GM13976 (cell line): Measurements from ENCODE around the gene SLIT3.

Experiments
- DNase-seq: peaks from one replicate; pipeline ENCODE4 v3.0.0; 2012; ENCODE audit warnings: low spot score
- in situ Hi-C: fragments of 300-500 bp; cut with MboI; formaldehyde crosslinking; loops from one replicate; pipeline ENCODE4 v1.12.0; 2022; ENCODE audit warnings: low sequenced_read_pairs, mixed read lengths, inconsistent platforms; ENCODE audit not compliant: unreplicated experiment
- TF ChIP-seq, protein P1 (sequence below): IDR thresholded peaks from 2 replicates; pipeline ENCODE4 v1.5.1; 2012; ENCODE audit warnings: borderline replicate concordance, mild to moderate bottlenecking; ENCODE audit not compliant: insufficient read depth; ENCODE audit errors: extremely low read depth, missing control alignments, control extremely low read depth

SLIT3 gene

DNA sequence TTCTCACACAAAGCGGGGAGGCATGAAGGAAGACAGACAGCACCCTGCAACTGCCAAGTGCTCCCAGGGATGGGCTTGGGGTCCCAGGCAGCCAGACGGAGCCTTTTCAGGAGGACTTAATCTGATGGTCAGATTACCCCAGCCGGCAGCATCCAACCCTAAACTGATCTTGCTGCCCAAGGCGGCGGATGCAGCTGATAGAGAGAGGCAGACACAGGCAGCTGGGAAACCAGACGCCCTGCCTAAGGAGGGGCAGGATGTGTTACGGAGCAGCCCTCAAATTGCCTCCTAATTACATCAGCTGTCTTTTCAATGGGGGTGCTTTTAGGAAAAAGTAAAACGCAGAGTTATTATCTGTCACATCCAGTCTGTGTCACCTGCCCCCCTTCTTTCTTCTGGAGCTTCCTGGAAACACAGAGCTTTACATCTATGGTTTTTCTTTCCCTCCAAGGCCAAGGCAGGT lies 530.9 kb downstream of the SLIT3 start:
- TF ChIP-seq, protein P1, sequence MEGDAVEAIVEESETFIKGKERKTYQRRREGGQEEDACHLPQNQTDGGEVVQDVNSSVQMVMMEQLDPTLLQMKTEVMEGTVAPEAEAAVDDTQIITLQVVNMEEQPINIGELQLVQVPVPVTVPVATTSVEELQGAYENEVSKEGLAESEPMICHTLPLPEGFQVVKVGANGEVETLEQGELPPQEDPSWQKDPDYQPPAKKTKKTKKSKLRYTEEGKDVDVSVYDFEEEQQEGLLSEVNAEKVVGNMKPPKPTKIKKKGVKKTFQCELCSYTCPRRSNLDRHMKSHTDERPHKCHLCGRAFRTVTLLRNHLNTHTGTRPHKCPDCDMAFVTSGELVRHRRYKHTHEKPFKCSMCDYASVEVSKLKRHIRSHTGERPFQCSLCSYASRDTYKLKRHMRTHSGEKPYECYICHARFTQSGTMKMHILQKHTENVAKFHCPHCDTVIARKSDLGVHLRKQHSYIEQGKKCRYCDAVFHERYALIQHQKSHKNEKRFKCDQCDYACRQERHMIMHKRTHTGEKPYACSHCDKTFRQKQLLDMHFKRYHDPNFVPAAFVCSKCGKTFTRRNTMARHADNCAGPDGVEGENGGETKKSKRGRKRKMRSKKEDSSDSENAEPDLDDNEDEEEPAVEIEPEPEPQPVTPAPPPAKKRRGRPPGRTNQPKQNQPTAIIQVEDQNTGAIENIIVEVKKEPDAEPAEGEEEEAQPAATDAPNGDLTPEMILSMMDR, result no peak
- no peak for DNase-seq
- in situ Hi-C loops, result no loop called here

DNA sequence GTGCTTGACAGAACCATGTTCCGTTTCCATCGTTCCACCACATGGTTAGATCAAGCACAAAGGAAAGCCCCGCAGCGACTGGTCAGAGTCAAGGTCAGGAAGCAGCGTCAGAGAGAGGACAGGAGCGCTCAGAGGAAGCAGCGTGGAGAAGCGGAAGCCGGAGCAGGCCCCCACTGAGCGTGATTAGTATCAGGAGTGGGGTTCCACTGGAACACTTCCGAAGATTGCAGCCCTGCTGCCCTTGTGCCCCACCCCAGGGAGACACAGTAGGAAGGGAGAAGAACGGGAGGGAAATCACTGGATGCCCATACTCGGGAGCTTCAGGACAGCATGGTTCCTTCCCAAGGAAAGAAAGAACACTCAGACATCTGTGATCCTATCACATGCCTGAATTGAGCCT lies 532.8 kb downstream of the SLIT3 start:
- no peak for DNase-seq
- TF ChIP-seq, protein P1, result no peak
- in situ Hi-C loops, result no loop called here

DNA sequence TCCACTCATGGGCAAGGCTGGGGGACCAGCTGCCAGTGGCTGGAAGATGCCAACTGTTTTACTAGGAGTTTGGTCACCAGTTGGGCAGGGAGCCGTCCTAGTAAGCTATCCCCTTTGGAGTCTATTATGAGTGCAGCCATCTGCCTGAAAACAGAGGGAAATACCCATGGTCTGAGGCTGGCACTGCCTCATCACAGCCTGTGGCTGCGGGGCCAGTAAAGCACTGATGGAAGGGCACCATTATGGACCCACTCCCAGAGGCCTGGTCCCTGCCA lies 534.6 kb downstream of the SLIT3 start:
- in situ Hi-C loops, result no loop called here

DNA sequence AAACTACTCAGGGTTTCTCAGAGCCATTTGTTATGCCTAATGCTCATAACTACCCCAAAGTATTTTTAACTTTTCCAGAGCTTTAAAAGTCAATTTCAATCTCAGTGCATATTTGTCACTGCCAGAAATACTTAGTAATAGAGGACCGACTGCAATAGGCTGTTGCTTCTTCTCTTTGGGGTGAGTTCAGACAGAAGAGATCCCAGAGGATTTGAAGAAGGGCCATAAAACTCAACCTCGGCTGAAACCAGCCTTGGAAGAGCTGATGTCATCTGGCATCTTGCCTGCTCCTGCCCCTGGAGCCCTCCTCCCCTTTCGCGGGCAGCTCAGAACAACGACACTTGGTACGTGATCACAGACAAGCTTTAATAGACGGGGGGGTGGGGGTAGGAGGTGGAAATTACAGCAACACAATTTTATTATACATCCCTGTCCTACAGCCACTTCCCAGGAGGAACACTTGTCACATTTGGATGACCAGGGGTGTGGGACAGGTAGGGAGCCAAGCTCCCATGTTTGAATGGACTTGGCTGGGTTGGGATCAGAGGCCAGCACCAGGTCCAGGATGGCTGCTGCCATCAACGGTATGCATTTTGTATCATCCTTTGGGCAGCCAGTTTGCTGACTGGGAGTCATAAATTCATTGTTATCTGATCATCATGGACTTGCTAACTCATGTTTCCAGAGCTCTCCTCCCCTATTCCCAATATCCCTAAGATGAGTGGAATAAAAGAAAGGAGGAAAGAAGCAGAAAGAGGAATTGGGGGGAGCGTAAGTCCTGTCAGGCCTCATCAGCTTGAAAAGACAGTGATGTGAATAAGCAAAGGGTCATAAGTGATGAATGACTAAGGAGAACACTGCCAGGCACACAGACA lies 535.2 kb downstream of the SLIT3 start:
- TF ChIP-seq, protein P1, result no peak
- DNase-seq, result no peak
- in situ Hi-C loops, result no loop called here

More for the DNA sequence above, 534.6 kb downstream of the SLIT3 start:
- no peak for DNase-seq
- TF ChIP-seq, protein P1, result no peak

DNA sequence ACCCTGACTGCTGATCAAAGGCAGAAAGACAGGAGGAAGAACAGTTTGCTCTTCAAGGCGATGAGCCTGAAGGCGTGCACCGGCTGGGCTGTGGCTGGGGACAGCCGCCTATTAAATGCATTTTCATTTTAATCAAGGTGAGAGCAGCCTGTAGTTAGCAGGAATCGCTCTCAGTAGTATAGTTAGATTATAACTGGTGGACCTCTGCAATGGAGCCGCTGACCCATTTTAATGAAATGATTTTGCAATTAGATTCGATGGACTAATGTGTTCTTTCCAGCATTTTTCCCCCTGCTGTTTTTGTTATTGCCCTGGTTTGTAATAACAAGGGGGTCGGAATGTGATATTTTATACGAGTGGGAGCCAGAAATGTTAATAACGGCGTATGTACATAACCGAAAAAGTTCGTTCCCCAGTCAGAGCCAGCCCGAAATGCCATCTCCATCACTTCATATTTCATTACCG lies 535.8 kb downstream of the SLIT3 start:
- TF ChIP-seq, protein P1, result no peak
- in situ Hi-C loops, result no loop called here
- no peak for DNase-seq

DNA sequence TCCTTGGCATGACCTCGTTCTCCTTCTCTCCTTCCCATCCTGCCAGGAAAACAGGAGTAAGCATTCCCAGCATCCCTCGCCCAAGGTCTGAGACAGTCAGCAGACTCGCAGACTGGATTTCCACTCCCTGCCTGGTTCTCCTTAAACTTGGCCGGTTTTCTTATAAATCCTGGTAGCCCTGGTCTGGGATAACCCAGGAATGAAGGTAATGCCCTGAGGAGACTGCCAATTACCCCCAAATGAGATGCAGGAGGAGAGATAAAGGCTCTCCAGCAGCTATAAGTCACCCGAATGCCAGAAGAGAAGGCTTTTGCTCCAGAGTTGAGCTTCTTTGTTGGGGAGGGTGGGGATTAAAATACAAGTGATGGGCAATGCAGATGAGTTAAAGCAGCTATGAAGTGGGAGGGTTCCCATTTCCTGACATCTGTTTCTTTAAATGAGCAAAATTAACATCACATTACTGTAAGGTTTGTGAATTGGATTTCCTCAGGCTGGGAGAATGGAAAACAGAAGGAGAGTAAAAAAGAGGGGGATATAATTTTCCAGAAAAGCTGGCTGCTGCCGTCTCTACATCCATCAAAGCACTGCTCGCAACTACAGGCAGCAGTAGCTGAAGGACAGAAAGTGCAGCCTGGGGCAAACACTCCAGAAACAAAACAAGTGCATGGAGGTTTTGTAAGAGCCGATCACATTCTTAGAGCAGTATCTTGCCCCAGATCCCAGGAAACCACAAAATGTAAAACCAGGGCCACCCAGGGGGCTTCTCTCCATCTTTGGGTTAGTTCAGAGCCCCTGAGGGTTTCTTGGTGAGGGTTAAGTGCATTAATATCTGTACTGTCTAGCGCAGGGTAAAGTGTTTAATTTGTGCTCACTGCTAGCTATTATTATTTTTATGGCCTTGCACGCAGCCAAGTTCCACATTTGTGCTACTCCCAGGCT lies 544.2 kb downstream of the SLIT3 start:
- in situ Hi-C loops, result no loop called here
- no peak for DNase-seq
- TF ChIP-seq, protein P1, result no peak
